Astrocyte of the cerebellum (primary cell): ENCODE results near the gene SH3BP5.

ENCODE experiments used
- DNase-seq: peaks from one replicate; pipeline ENCODE4 v3.0.0-alpha.2; 2011; ENCODE audit warnings: low read depth
- H3K4me3 ChIP-seq: 2 replicates; pipeline ENCODE4 v1.5.1; 2011; ENCODE audit warnings: mild to moderate bottlenecking, low read depth, low read length, moderate library complexity
- in situ Hi-C: cut with HindIII; loops from 2 replicates; pipeline ENCODE4 v1.10.0; 2017; ENCODE audit warnings: low sequenced_read_pairs
- TF ChIP-seq, protein P1 (sequence below): IDR thresholded peaks from 2 replicates; pipeline ENCODE4 v1.5.1; 2012; ENCODE audit warnings: low read length, low read depth, moderate library complexity, mild to moderate bottlenecking; ENCODE audit errors: missing control alignments

Gene SH3BP5

DNA sequence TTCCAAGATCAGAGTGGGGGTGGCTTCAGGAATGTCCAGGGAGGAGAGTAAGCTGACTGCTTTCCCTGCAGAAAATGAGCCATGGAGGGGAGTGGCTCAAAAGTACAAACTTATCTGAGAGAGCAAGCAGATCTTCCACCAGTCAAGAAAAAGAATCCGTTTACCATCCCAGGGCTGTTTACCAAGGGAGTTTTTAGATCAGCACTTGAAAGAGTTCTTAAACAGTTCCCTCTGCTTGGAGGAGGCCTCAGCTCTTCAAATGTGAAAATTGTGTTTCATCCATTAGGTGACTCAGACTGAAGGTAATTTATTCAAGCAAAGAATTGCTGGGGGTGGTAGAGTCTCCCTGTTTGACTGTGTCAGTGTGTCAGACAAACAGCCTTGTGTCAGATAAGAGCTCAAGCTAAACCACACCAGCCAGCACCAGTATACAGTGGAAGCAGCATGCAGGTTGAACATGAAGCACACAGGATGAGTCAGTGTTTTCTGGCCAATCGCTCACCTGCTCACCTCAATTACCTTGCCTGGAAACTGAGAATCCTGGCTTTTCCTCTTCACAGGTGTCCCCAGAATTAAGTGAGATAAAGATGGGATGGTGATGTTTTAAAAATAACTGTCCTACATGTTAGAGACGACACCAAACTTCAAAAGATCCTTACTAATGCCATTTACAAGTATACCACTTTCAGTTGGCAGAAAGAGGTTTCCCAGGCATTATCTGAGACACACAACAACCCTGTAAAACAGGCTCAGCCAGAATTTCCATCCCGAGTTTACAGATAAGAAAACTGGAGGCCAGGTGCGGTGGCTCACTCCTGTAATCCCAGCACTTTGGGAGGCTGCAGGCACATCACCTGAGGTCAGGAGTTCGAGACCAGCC lies 21.7 kb downstream of the SH3BP5 start:
- in situ Hi-C loops = no loop called here
- no peak for DNase-seq
- TF ChIP-seq, protein P1, sequence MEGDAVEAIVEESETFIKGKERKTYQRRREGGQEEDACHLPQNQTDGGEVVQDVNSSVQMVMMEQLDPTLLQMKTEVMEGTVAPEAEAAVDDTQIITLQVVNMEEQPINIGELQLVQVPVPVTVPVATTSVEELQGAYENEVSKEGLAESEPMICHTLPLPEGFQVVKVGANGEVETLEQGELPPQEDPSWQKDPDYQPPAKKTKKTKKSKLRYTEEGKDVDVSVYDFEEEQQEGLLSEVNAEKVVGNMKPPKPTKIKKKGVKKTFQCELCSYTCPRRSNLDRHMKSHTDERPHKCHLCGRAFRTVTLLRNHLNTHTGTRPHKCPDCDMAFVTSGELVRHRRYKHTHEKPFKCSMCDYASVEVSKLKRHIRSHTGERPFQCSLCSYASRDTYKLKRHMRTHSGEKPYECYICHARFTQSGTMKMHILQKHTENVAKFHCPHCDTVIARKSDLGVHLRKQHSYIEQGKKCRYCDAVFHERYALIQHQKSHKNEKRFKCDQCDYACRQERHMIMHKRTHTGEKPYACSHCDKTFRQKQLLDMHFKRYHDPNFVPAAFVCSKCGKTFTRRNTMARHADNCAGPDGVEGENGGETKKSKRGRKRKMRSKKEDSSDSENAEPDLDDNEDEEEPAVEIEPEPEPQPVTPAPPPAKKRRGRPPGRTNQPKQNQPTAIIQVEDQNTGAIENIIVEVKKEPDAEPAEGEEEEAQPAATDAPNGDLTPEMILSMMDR = no peak
- H3K4me3 ChIP-seq = no peak overlapping the region

DNA sequence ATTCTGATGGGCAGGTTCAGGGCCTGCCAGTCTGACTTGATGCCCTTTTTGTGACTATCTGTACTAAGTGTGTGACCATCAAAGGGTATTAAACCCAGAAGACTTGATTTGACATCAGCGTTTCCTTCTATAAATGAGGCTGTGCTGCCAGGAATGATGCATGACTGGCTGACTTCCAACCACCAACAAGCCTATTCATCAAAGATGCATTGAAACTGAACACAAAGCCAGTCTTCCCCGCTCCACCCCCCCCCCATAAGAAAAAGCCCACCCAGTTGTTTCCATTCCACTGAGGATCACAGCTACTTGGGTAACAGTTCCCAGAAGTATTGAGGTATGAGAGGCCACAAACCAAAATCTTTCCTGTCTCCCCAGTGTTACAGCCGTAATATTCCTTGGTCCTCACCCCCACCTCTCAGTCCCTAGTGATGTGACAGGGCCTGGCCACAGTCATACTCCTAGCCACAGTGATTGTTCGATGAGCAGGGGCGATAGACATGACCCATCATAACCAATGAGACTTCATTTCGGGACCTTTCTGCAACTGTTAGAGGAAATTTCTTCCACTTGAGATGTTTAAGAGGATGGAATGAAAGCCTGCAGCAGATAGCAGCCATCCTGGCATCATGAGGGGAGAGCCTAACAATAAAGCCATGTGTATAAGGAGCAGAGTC lies 22.6 kb downstream of the SH3BP5 start:
- in situ Hi-C loops = no loop called here
- DNase-seq = no peak
- TF ChIP-seq, protein P1 = no peak
- no peak overlapping the region for H3K4me3 ChIP-seq

DNA sequence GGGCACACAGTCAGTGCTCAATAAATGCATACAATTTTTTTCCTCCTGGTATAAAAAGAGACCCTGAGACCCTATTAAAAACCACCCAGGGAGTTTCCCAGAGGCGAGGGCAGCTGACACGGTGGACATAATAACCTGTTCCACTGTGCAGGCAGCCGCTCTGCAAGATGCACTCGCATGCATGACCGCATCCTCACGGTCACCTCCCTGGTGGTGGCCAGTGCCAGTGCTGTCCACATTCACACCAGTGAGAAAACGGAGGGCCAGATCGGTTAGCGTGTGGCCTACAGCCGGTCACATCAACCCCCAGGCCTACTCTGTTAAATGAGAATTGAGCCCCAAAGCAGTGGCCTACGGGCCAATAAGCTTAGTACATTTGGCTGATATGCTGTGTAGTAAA lies 24.8 kb downstream of the SH3BP5 start:
- no peak for DNase-seq
- in situ Hi-C loops = no loop called here
- TF ChIP-seq, protein P1 = no peak
- no peak overlapping the region for H3K4me3 ChIP-seq

DNA sequence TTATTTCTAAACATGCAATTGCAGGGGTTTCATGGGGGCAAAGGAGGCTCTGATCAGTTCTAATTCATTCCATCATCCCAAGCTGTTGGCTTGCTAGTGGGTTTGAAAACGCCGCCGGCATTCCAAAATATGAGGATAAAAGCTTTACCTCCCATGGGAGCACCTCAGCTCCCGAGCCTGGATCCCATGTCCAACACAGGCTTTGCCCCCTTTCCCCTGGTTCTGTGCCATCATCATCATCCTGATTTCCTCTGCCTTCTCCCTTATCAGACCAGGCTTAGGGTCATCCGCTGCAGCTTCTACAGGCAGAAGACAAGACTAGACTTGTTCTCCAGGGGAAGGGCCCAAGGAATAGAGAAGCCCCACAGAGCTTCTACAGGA lies 25.4 kb downstream of the SH3BP5 start:
- no peak overlapping the region for H3K4me3 ChIP-seq
- no peak for DNase-seq
- TF ChIP-seq, protein P1 = no peak
- in situ Hi-C loops = no loop called here

DNA sequence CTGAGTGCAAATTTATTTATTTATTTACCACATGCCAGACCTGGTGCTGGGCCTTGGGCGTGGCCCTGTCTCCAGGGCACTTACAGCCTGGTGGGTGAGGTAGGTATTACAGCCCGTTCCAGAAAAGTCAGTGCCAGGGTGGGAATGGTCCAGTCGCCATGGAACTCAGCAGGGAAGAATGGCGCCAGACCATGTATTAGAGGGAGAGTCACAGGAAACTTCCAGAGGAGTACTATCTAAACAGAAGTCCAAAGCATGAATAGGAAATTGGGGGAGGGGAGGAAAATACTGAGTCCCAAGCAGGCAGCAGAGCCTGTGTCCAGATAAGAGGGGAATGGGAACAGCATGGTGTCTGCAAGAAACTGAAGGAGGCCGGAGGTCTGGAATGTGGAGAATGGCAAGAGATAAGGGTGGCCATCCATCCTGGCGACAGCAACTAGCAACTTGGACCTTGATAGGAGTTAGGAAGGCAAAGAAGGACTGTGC lies 27.0 kb downstream of the SH3BP5 start:
- in situ Hi-C loops = no loop called here
- H3K4me3 ChIP-seq = no peak overlapping the region
- TF ChIP-seq, protein P1 = peak; percentile 48
- DNase-seq = no peak

DNA sequence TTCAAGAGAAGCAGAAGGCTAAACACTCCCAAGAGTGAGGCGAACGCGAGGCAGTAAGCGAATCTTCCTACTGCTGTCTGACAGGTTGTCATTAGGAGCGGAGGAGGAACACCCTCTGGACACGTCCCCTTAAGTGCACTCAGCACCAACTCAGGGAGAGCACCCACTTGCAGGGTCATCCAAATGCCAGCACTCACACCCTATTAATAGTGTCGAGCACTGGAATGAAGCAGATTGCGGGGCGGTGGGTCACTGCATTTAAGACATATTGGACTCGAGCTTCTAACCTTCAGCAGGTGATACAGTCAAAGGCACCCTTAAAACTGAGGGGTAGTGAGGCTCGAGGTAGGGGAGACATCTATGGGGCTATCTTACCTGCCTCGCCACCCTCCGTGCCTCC lies 28.7 kb downstream of the SH3BP5 start:
- in situ Hi-C loops = no loop called here
- H3K4me3 ChIP-seq = no peak overlapping the region
- TF ChIP-seq, protein P1 = no peak
- no peak for DNase-seq
